Activated CD8-positive, alpha-beta T cell treated with anti-CD3 and anti-CD28 coated beads for 36 hours (primary cell): ENCODE measurements around the gene DHX36. TPM values are rescaled to one million over a fixed set of nuclear protein-coding genes. Genes with fewer than 3 reads are reported as not detected.

Source experiments
- ATAC-seq: fragments of 200-7000 bp; cut with Tn5 transposase; one replicate; pipeline ENCODE4 v1.10.0; 2021; ENCODE audit warnings: mild to moderate bottlenecking, moderate library complexity
- CTCF ChIA-PET: fragments of 350-600 bp; sonication (Branson Sonifier 250); formaldehyde crosslinking; loops from one replicate; lab custom pipeline; 2021; ENCODE audit warnings: antibody characterized with exemption; lab: Charles Lee
- POLR2A ChIA-PET: fragments of 350-600 bp; sonication (Branson Sonifier 250); formaldehyde crosslinking; loops from one replicate; lab custom pipeline; 2021; ENCODE audit warnings: antibody characterized with exemption; lab: Charles Lee
- DNase-seq: peaks from one replicate; pipeline ENCODE4 v3.0.0-alpha.2; 2020
- H3K27ac Mint-ChIP-seq: one replicate; pipeline ENCODE4 v1.8.0; 2021; ENCODE audit warnings: mild to moderate bottlenecking, mixed read lengths
- H3K27me3 Mint-ChIP-seq: one replicate; pipeline ENCODE4 v1.8.0; 2021; ENCODE audit warnings: mixed read lengths
- H3K36me3 Mint-ChIP-seq: one replicate; pipeline ENCODE4 v1.8.0; 2021; ENCODE audit warnings: low read depth, mixed read lengths
- H3K4me1 Mint-ChIP-seq: one replicate; pipeline ENCODE4 v1.8.0; 2021; ENCODE audit warnings: low read depth, mixed read lengths
- H3K4me3 Mint-ChIP-seq: one replicate; pipeline ENCODE4 v1.8.0; 2021; ENCODE audit warnings: mild to moderate bottlenecking, moderate library complexity, mixed read lengths
- H3K9me3 Mint-ChIP-seq: one replicate; pipeline ENCODE4 v1.8.0; 2021; ENCODE audit warnings: mixed read lengths
- intact Hi-C: fragments of 100-400 bp; cut with micrococcal nuclease; formaldehyde crosslinking; loops from one replicate; pipeline ENCODE4 v1.10.0; 2022
- total RNA-seq, 2 experiments: library from RNA; stranded (reverse); gene quantifications; one replicate each; pipeline ENCODE4 v1.2.3, GENCODE V29; 2021
- TF ChIP-seq, protein P1 (sequence below): fragments of 200-600 bp; IDR thresholded peaks from one replicate; pipeline ENCODE4 v1.8.0; 2022; ENCODE audit warnings: antibody characterized with exemption, mild to moderate bottlenecking

The DHX36 gene
- total RNA-seq, 2 experiments from 2014 or later = 74.2 to 78.3 TPM

DNA sequence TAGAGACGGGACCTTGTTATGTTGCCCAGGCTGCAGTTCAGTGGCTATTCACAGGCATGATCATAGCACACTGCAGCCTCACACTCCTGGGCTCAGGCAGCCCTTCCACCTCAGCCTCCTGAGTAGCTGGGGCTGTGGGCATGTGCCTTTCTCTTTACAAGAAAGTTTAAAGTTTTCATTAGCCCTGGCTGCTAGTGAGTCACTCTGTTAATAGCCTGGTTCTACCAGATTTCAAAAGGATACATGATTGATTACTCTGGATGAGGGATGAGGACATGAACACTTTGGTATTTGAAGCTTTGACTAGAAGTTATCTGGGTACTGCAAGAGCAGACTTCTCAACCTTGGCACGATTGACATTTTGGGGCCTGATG is 95.1 kb downstream of the DHX36 start:
- Mint-ChIP-seq H3K9me3 (no peaks in the 10 kb centered on the region), H3K4me1 (no peaks in the 10 kb centered on the region), H3K27ac (no peak overlapping the region), H3K36me3 (no peaks in the 10 kb centered on the region), H3K27me3 (peaks cover 16% of the 10 kb centered on the region), H3K4me3 (no peak overlapping the region)
- CTCF ChIA-PET = interaction anchor here (1.2 to 1.3 kb wide), 2 partner anchors 23 to 24 kb away, joined by 4 to 5 read pairs; no protein-coding TSS in a partner anchor
- POLR2A ChIA-PET = no interaction called here
- no peak for ATAC-seq
- TF ChIP-seq, protein P1, sequence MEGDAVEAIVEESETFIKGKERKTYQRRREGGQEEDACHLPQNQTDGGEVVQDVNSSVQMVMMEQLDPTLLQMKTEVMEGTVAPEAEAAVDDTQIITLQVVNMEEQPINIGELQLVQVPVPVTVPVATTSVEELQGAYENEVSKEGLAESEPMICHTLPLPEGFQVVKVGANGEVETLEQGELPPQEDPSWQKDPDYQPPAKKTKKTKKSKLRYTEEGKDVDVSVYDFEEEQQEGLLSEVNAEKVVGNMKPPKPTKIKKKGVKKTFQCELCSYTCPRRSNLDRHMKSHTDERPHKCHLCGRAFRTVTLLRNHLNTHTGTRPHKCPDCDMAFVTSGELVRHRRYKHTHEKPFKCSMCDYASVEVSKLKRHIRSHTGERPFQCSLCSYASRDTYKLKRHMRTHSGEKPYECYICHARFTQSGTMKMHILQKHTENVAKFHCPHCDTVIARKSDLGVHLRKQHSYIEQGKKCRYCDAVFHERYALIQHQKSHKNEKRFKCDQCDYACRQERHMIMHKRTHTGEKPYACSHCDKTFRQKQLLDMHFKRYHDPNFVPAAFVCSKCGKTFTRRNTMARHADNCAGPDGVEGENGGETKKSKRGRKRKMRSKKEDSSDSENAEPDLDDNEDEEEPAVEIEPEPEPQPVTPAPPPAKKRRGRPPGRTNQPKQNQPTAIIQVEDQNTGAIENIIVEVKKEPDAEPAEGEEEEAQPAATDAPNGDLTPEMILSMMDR = no peak
- intact Hi-C loops = no loop called here
- DNase-seq = no peak

DNA sequence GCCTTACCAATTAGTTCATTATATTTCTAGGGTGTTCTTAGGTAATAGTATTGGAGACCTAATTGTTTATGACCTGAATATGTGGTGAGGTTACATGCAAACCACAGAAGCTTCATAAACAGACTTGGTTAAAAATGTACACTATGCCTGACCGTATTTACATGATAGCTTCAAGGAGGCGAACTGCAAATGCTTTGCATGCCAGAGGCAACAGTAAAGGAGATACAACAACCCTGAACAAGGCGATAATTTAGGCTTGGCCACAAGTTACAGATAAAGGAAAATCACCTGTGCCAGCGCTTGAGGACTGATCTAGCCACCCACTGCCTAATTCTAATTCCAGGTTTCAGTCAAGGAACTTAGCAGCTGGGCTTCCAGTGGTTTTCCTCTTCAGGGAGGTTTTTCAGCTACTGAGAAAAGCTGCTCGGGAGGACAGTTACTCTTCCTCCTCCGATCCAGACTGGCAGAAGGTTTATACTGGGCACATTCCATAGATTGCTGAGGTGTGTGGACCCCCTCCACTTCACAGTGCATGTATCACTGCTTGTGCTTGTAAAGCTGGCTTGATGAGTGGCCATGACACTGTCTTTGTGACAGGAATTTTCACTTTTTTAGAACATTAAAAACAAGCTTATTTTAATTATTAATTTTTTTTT is 95.6 kb downstream of the DHX36 start:
- ATAC-seq (no peak), DNase-seq (no peak)
- no peaks in the 10 kb centered on the region for H3K9me3 Mint-ChIP-seq
- ChIA-PET POLR2A (no interaction called here), CTCF (interaction anchor here (1.2 to 1.3 kb wide), 2 partner anchors 24 to 25 kb away, joined by 4 to 5 read pairs; no protein-coding TSS in a partner anchor)
- H3K4me1 Mint-ChIP-seq = no peaks in the 10 kb centered on the region
- H3K27ac Mint-ChIP-seq = no peak overlapping the region
- intact Hi-C loops = no loop called here
- TF ChIP-seq, protein P1 = no peak
- no peak overlapping the region for H3K4me3 Mint-ChIP-seq
- H3K27me3 Mint-ChIP-seq = peaks cover 11% of the 10 kb centered on the region
- H3K36me3 Mint-ChIP-seq = no peaks in the 10 kb centered on the region

DNA sequence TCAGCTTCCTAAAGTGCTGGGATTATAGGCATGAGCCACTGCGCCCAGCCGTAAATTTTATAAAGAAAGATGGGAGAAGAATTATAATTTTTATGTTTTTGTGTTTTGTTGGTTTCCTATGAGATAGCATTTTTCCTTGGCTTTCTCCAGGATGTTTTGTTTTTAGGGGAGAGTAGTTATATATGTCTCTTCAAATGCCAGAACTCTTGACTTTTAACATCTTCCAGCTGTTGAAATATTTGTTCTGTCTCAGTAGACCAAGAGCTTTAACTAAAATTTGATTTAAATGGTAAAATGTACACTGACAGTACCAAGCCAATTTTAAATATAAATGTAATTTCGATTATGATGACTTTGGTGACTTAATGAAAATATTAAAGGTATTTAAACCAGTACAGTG is 96.8 kb downstream of the DHX36 start:
- H3K27me3 Mint-ChIP-seq = peaks cover 7% of the 10 kb centered on the region
- no peak for DNase-seq
- no peaks in the 10 kb centered on the region for H3K36me3 Mint-ChIP-seq
- no peaks in the 10 kb centered on the region for H3K4me1 Mint-ChIP-seq
- H3K27ac Mint-ChIP-seq = no peak overlapping the region
- POLR2A ChIA-PET = no interaction called here
- H3K9me3 Mint-ChIP-seq = no peaks in the 10 kb centered on the region
- intact Hi-C loops = no loop called here
- TF ChIP-seq, protein P1 = no peak
- CTCF ChIA-PET = no interaction called here
- H3K4me3 Mint-ChIP-seq = no peak overlapping the region
- ATAC-seq = no peak

GRCh38 chr3:154225536-154225935 is 98.8 kb downstream of the DHX36 start:
- ChIA-PET CTCF (no interaction called here), POLR2A (no interaction called here)
- Mint-ChIP-seq H3K4me3 (no peak overlapping the region), H3K36me3 (no peaks in the 10 kb centered on the region), H3K27ac (no peak overlapping the region), H3K9me3 (no peaks in the 10 kb centered on the region), H3K27me3 (peaks cover 7% of the 10 kb centered on the region), H3K4me1 (no peaks in the 10 kb centered on the region)
- TF ChIP-seq, protein P1 = no peak
- DNase-seq (no peak), ATAC-seq (no peak)
- intact Hi-C loops = no loop called here

- Mint-ChIP-seq H3K4me1 (no peaks in the 10 kb centered on the region), H3K9me3 (no peaks in the 10 kb centered on the region), H3K36me3 (no peaks in the 10 kb centered on the region), H3K27me3 (peaks cover 7% of the 10 kb centered on the region), H3K4me3 (no peak overlapping the region), H3K27ac (no peak overlapping the region)
- no peak for ATAC-seq
- TF ChIP-seq, protein P1 = no peak
- intact Hi-C loops = no loop called here
- DNase-seq = no peak
- CTCF ChIA-PET = no interaction called here
- POLR2A ChIA-PET = no interaction called here
These were observed 99.4 kb downstream of the DHX36 start for GRCh38 chr3:154224866-154225265.
